Hematopoietic multipotent progenitor cell treated with erythropoietin and hydrocortisone succinate and interleukin-3 and kit ligand, for 17 days (in vitro differentiated cells): ENCODE results near the gene LGALS4.
"Not testable (repeated sequence)": the region's sequence is repeated elsewhere in the genome, so short reads cannot be mapped to it uniquely, and the experiment has no call there.

Source experiments
- DNase-seq: peaks from one replicate; pipeline ENCODE4 v3.0.0-alpha.2; 2015; ENCODE audit warnings: low spot score

The LGALS4 gene

DNA sequence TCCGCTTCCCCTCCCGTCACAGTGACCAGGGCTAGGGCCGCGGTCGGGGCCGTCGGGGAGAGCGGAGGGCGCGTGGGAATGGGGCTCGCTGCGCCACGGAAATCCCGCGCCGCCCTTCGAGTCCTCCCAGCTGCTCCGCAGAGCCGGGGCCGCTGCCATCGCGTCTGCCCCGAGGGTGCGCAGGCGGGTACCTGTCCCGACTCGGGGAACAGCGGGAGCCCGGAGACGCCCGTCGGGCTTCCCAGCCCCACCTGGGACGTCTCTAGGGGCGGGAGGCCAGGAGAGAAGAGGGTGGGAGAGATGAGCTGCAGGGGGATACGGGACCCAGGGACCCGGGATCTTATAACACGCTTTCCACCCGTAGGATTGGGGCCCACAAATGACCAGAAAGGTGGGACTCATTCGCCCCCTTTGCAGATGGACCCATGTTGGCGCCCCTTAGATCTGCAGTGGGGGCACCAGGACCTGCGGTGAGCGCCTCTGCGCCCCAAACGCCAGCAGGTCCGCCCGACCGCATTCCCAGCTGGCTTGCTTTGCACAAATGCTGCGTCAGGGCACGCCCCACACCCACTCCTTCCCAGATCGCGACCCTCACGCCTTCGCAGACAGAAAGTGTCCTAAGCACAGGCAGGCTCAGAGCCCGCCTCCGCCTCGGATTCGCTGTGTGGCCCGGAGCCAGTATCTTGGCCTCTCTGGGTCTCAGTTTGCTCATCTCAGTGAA lies 42.4 kb downstream of the LGALS4 start:
- not testable (repeated sequence) for DNase-seq

DNA sequence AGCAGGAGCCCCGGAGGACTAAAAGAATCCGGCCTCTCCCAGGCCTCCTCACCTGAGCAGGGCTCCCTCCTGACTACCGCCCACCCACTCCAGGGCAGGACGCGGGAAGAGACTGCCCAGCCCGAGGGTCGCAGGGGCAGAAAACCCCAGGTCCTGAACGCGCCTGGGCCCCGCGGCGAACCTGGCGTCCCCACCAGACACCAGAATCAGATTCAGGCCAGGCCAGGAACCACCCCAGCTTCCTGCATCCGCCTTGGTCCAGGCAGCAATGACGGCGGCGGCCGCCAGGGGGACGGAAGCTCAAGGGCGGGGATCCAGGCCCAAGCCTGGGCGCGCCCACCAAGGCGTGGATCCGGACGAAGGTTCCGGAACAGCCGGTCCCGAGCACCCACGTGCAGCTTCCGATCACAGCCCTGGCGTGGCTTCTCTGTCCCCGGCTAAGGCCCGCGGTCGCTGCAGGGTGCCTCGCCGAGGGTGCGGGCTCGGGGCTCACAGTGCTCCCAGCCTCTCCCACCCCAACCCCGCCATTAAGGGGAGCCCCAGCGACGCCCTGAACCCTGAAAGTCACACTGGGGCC lies 43.0 kb downstream of the LGALS4 start:
- DNase-seq: peak; percentile 85

DNA sequence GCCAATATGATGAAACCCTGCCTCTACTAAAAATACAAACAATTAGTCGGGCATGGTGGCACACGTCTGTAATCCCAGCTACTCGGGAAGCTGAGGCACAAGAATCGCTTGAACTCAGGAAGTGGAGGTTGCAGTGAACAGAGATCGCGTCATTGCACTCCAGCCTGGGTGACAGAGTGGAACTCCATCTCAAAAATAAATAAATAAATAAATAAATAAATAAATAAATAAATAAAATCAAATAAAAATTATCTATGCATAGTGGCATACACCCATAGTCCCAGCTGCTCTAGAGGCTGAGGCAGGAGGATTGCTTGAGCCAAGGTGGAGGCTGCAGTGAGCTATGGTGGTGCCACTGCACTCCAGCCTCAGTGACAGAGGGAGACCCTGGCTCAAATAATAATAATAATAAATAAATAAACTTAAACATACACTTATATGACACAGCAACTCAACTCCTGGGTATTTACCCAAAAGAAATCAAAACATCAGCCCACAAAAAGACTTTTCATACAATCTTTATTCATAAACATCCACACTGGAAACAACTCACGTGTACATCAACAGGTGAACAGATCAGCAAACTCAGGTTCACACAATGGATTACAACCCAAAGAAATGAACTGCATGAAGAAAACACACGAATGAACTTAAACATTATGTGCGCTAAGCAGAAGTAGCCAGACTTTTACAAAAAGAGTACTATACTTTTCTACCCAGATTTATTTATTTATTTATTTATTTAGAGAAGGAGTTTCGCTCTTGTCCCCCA lies 46.3 kb downstream of the LGALS4 start:
- no peak for DNase-seq

DNA sequence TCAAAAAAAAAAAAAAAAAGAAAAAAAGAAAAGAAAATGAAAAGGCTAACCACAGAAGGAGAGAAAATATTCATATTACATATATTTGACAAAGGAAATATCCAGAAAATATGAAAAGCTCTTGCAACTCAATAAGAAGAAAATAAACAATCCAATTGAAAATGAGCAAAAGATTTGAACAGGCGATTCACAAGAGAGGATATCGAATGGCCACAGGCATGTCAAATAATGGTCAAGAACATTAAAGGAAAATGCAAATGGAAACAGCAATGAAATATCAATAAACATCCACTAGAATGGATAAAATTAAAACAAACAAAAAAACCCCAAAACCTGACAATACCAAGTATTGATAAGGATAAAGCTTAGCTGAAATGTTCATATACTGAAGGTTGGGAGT lies 47.5 kb downstream of the LGALS4 start:
- no peak for DNase-seq

DNA sequence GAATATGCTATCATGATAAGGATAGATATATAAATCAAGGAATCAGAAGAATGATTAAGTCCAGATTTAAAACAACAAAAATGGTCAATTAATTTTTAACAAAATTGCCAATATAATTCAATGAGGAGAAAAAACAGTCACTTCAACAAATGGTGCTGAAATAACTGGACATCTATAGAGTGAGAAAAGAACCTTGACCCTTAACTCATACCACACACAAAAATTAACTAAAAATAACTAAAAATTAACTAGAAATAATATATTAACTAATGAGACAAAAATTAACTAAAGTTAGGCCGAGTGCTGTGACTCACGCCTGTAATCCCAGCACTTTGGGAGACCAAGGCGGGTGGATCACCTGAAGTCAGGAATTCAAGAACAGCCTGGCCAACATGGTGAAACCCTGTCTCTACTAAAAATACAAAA lies 48.9 kb downstream of the LGALS4 start:
- no peak for DNase-seq

DNA sequence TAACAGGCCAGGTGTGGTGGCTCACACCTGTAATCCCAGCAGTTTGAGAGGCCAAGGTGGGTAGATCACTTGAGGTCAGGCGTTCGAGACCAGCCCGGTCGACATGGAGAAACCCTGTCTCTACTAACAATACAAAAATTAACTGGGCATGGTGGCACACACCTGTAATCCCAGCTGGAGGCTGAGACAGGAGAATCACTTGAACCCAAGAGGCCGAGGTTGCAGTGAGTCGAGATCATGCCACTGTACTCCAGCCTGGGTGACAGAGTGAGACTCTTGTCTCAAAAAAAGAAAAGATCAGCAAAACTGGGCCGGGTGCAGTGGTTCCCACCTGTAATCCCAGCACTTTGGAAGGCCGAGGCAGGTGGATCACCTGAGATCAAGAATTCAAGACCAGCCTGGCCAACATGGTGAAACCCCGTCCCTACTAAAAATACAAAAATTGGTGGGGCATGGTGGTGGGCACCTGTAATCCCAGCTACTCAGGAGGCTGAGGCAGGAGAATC lies 50.8 kb downstream of the LGALS4 start:
- DNase-seq: not testable (repeated sequence)

DNA sequence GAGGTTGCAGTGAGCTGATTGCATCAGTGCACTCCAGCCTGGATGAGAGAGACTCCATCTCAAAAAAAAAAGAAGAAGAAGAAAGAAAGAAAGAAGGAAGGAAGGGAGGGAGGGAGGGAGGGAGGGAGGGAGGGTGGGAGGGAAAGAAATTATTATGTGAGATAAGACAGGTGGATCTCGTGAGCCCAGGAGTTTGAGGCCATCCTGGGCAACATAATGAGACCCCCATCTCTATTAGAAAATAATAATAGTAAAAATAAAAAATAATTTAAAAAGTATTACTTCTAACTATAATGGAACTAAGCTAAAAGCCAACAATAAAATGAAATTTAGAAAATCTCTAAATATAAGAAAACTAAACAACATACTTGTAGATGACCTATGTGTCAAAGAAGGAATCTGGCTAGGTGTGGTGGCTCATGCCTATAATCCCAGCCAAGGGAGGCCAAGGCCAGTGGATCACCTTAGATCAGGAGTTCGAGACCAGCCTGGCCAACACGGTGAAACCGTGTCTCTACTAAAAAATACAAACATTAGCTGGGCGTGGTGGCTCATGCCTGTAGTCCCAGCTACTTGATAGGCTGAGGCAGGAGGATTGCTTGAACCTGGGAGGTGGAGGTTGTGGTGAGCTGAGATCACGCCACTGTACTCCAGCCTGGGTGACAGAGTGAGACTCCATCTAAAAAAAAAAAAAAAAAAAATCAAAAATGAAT lies 51.8 kb downstream of the LGALS4 start:
- DNase-seq: not testable (repeated sequence)

DNA sequence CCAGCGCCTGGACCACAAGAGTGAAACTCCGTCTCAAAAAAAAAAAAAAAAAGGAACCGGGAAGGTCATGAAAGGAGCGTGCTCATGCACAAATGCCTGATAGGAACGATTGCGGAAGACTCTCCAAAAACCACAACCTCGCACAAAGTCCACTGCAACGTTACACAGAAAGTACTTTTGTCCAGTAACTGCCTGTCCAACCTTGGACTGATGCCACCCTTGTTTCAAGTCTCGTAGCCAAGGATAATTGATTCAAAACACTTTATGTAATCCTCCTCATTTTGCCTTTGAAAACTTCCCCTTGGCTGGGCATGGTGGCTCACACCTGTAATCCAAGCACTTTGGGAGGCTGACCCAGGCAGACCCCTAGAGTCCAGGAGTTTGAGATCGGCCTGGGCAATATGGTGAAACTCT lies 53.1 kb downstream of the LGALS4 start:
- DNase-seq: no peak

DNA sequence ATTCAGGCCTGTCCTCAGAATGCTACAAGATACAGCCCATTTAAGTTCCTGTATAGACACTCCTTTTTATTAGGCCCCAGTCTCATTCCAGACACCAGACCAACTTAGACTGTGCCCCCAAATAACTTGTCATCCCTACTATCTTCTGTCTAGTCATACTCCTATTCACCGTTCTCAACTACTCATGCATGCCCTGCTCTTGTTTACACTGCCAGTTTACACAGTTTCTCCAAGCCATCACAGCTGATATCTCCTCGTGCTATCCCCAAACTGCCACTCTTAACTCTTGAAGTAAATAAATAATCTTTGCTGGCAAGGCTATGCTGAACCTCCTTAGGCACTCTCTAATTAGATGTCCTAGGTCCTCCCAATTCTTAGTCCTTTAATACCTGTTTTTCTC lies 58.5 kb downstream of the LGALS4 start:
- not testable (repeated sequence) for DNase-seq

DNA sequence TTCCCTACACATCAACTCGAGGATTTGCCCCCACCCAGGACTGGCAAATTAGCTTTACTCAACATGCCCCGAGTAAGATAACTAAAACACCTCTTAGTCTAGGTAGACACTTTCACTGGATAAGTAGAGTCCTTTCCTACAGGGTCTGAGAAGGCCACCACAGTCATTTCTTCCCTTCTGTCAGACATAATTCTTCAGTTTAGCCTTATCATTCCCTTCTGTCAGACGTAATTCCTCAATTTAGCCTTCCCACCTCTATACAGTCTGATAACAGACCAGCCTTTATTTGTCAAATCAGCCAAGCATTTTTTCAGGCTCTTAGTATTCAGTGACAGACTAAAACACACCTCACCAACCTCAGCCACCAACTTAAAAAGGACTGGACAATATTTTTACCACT lies 59.0 kb downstream of the LGALS4 start:
- DNase-seq: peak; percentile 45
